H9 (cell line): Measurements from ENCODE around the gene C1orf185. TPM values are rescaled to one million over a fixed set of nuclear protein-coding genes. Genes with fewer than 3 reads are reported as not detected.

Experiments used
- DNase-seq: peaks from one replicate; pipeline ENCODE4 v3.0.0-alpha.2; 2017
- H2AFZ ChIP-seq: one replicate; pipeline ENCODE4 v1.6.1; 2013; ENCODE audit warnings: mild to moderate bottlenecking, low read length, control low read depth, moderate library complexity
- H2AK5ac ChIP-seq: 2 replicates; pipeline ENCODE4 v1.6.1; 2013; ENCODE audit warnings: low read length, control low read depth, mixed read lengths; ENCODE audit not compliant: insufficient read length
- H2BK120ac ChIP-seq: one replicate; pipeline ENCODE4 v1.6.1; 2013; ENCODE audit warnings: low read depth, mild to moderate bottlenecking, low read length, control low read depth, inconsistent platforms; ENCODE audit not compliant: poor library complexity, severe bottlenecking
- H2BK12ac ChIP-seq: 2 replicates; pipeline ENCODE4 v1.6.1; 2013; ENCODE audit warnings: low read length, control low read depth, mixed read lengths, low read depth; ENCODE audit not compliant: insufficient read length
- H2BK15ac ChIP-seq: 2 replicates; pipeline ENCODE4 v1.6.1; 2013; ENCODE audit warnings: low read depth, low read length, control low read depth
- H2BK20ac ChIP-seq: one replicate; pipeline ENCODE4 v1.6.1; 2013; ENCODE audit warnings: low read depth, mild to moderate bottlenecking, low read length, control low read depth, inconsistent platforms; ENCODE audit not compliant: poor library complexity, severe bottlenecking
- H2BK5ac ChIP-seq: 2 replicates; pipeline ENCODE4 v1.6.1; 2013; ENCODE audit warnings: low read length, control low read depth, mixed read lengths; ENCODE audit not compliant: insufficient read length
- H3K14ac ChIP-seq: 2 replicates; pipeline ENCODE4 v1.6.1; 2013; ENCODE audit warnings: low read length, control low read depth; ENCODE audit not compliant: insufficient read depth
- H3K18ac ChIP-seq: 2 replicates; pipeline ENCODE4 v1.6.1; 2013; ENCODE audit warnings: low read depth, mild to moderate bottlenecking, mixed read lengths, low read length, control low read depth; ENCODE audit not compliant: insufficient read length
- H3K23ac ChIP-seq: 2 replicates; pipeline ENCODE4 v1.6.1; 2013; ENCODE audit warnings: low read length, control low read depth, mixed read lengths, low read depth; ENCODE audit not compliant: insufficient read length
- H3K23me2 ChIP-seq: 2 replicates; pipeline ENCODE4 v1.6.1; 2013; ENCODE audit warnings: low read depth, mild to moderate bottlenecking, mixed read lengths, low read length, control low read depth; ENCODE audit not compliant: insufficient read length, poor library complexity, severe bottlenecking
- H3K27ac ChIP-seq: 2 replicates; pipeline ENCODE4 v1.5.1; 2013; ENCODE audit warnings: low read length, control low read depth, mixed read lengths, low read depth; ENCODE audit not compliant: insufficient read length
- H3K27me3 ChIP-seq: 2 replicates; pipeline ENCODE4 v1.6.1; 2013; ENCODE audit warnings: low read length, control low read depth, inconsistent platforms; ENCODE audit not compliant: insufficient read depth
- H3K4ac ChIP-seq: 2 replicates; pipeline ENCODE4 v1.6.1; 2013; ENCODE audit warnings: low read depth, mild to moderate bottlenecking, control low read depth, inconsistent platforms, low read length, moderate library complexity
- H3K4me1 ChIP-seq: 2 replicates; pipeline ENCODE4 v1.6.1; 2013; ENCODE audit warnings: low read length, control low read depth, inconsistent platforms; ENCODE audit not compliant: insufficient read depth
- H3K4me2 ChIP-seq: 2 replicates; pipeline ENCODE4 v1.6.1; 2013; ENCODE audit warnings: low read length, control low read depth, mixed read lengths; ENCODE audit not compliant: insufficient read length, insufficient read depth
- H3K56ac ChIP-seq: 2 replicates; pipeline ENCODE4 v1.6.1; 2013; ENCODE audit warnings: low read depth, mild to moderate bottlenecking, mixed read lengths, low read length, control low read depth; ENCODE audit not compliant: insufficient read length
- H3K79me1 ChIP-seq: 2 replicates; pipeline ENCODE4 v1.6.1; 2013; ENCODE audit warnings: low read depth, mild to moderate bottlenecking, moderate library complexity, low read length, control low read depth, inconsistent platforms; ENCODE audit not compliant: insufficient read depth, poor library complexity, severe bottlenecking
- H3K79me2 ChIP-seq: 2 replicates; pipeline ENCODE4 v1.6.1; 2013; ENCODE audit warnings: low read length, control low read depth, inconsistent platforms; ENCODE audit not compliant: insufficient read depth
- H3K9ac ChIP-seq: 2 replicates; pipeline ENCODE4 v1.6.1; 2013; ENCODE audit warnings: low read length, control low read depth, mixed read lengths; ENCODE audit not compliant: insufficient read length; ENCODE audit errors: extremely low read depth
- H3K9me3 ChIP-seq: one replicate; pipeline ENCODE4 v1.6.1; 2013; ENCODE audit warnings: low read depth, low read length, inconsistent platforms; ENCODE audit not compliant: control insufficient read depth
- H3T11ph ChIP-seq: one replicate; pipeline ENCODE4 v1.6.1; 2013; ENCODE audit warnings: mild to moderate bottlenecking, low read length, control low read depth, inconsistent platforms
- H4K20me1 ChIP-seq: one replicate; pipeline ENCODE4 v1.6.1; 2013; ENCODE audit not compliant: control insufficient read depth, insufficient read length, insufficient read depth
- H4K5ac ChIP-seq: 2 replicates; pipeline ENCODE4 v1.6.1; 2013; ENCODE audit warnings: low read depth, mild to moderate bottlenecking, mixed read lengths, low read length, control low read depth; ENCODE audit not compliant: insufficient read length
- H4K8ac ChIP-seq: replicated peaks from 2 replicates; pipeline ENCODE4 v1.6.1; 2013; ENCODE audit warnings: low read length, control low read depth, mixed read lengths, low read depth; ENCODE audit not compliant: insufficient read length
- H4K91ac ChIP-seq: 2 replicates; pipeline ENCODE4 v1.6.1; 2013; ENCODE audit warnings: low read depth, mild to moderate bottlenecking, moderate library complexity, mixed read lengths, low read length, control low read depth; ENCODE audit not compliant: insufficient read length
- H3K27ac Mint-ChIP-seq, 3 experiments: 2 replicates in 2 of 3; 3 replicates in 1 of 3; pipeline ENCODE4 v1.8.0; 2020 to 2021; ENCODE audit warnings: mixed read lengths in 3 of 3, mild to moderate bottlenecking in 1 of 3, moderate library complexity in 1 of 3
- H3K27me3 Mint-ChIP-seq: 2 replicates; pipeline ENCODE4 v1.8.0; 2021; ENCODE audit warnings: low read depth, mild to moderate bottlenecking, moderate library complexity, mixed read lengths
- H3K36me3 Mint-ChIP-seq, 3 experiments: 2 replicates in 2 of 3; 3 replicates in 1 of 3; pipeline ENCODE4 v1.8.0; 2020 to 2021; ENCODE audit warnings: low read depth in 3 of 3, mixed read lengths in 3 of 3; ENCODE audit not compliant: insufficient read depth in 1 of 3
- H3K4me1 Mint-ChIP-seq, 2 experiments: 2 replicates each; pipeline ENCODE4 v1.8.0; 2020; ENCODE audit warnings: mixed read lengths in 2 of 2
- H3K4me3 Mint-ChIP-seq, 2 experiments: 2 replicates in 1 of 2; 3 replicates in 1 of 2; pipeline ENCODE4 v1.8.0; 2020 to 2021; ENCODE audit warnings: mild to moderate bottlenecking in 2 of 2, mixed read lengths in 2 of 2, moderate library complexity in 1 of 2
- H3K9me3 Mint-ChIP-seq, 2 experiments: 2 replicates in 1 of 2; 3 replicates in 1 of 2; pipeline ENCODE4 v1.8.0; 2020; ENCODE audit warnings: mild to moderate bottlenecking in 2 of 2, mixed read lengths in 2 of 2, moderate library complexity in 1 of 2
- CTCF ChIP-seq: fragments of 200-600 bp; sonication (generic); conservative IDR thresholded peaks from 3 replicates; pipeline ENCODE4 v1.8.0; 2021; ENCODE audit warnings: antibody characterized with exemption, mild to moderate bottlenecking
- WGBS: extraction: QIAGEN DNeasy Blood & Tissue Kit; methylation state at CpG from one replicate; pipeline ENCODE4 v1.1.7; 2013; ENCODE audit warnings: missing lambda C conversion rate, low lambda C conversion rate, mixed read lengths; ENCODE audit not compliant: insufficient read length; ENCODE audit errors: extremely low coverage; 5-methylcytosine and 5-hydroxymethylcytosine counted together
- total RNA-seq: library from RNA; stranded (reverse); gene quantifications from 2 replicates; pipeline ENCODE4 v1.2.1, GENCODE V29; 2021

C1orf185 gene
- total RNA-seq, 1 experiment from 2014 or later: not detected

DNA sequence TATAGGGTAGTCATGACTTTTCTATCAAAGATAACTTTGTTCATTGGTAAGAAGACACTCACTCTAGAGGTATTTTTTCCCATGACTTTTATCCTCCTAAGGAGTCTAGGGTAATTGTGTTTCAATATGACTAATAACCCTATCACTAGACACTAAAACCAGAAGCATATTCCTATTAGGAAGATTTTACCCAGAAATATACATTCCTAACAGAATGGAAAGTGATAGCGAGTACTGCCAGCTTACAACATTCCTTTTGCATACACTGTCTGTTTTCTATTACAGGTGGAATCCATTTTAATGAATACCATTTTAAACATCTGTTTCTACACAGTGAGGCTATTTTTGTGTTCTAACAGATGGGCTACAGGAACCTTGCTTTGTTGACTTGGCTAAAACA is 31.4 kb upstream of the C1orf185 start:
- Histone ChIP-seq H2BK15ac (no peak overlapping the region), H3K23ac (no peak overlapping the region), H3K79me1 (no peaks in the 10 kb centered on the region), H3K23me2 (no peaks in the 10 kb centered on the region), H2BK20ac (no peak overlapping the region), H3K4me2 (no peak overlapping the region), H3K27ac (no peak overlapping the region), H2AFZ (no peak overlapping the region), H3T11ph (no peak overlapping the region), H3K4ac (no peak overlapping the region), H2BK12ac (no peak overlapping the region), H3K18ac (no peak overlapping the region), H4K8ac (no peak overlapping the region), H2AK5ac (no peak overlapping the region), H2BK5ac (no peak overlapping the region), H3K27me3 (no peaks in the 10 kb centered on the region; the same call in 1 of the 2 replicates), H4K91ac (no peak overlapping the region), H3K4me1 (no peaks in the 10 kb centered on the region), H4K5ac (no peak overlapping the region), H3K9ac (no peak overlapping the region), H3K14ac (no peak overlapping the region), H3K56ac (no peak overlapping the region), H3K79me2 (no peaks in the 10 kb centered on the region), H3K9me3 (no peaks in the 10 kb centered on the region), H2BK120ac (no peak overlapping the region), H4K20me1 (no peaks in the 10 kb centered on the region)
- no peak overlapping the region for H3K27ac Mint-ChIP-seq
- H3K27me3 Mint-ChIP-seq: peaks cover 7% of the 10 kb centered on the region
- no peaks in the 10 kb centered on the region for H3K36me3 Mint-ChIP-seq
- peaks cover 0 to 3% of the 10 kb centered on the region in 2 experiments; a peak in 2 of 5 replicates for H3K9me3 Mint-ChIP-seq
- H3K4me1 Mint-ChIP-seq: peaks cover 7 to 11% of the 10 kb centered on the region in 2 experiments
- WGBS: no CpG with 5 or more reads among the region's 1 CpG
- no peak overlapping the region for H3K4me3 Mint-ChIP-seq
- no peak for DNase-seq
- TF ChIP-seq CTCF: no peak
